K562 (cell line): Measurements from ENCODE around the gene KIR3DL2. TPM values are rescaled to one million over a fixed set of nuclear protein-coding genes. Genes with fewer than 3 reads are reported as not detected.
"Not testable (repeated sequence)": the region's sequence is repeated elsewhere in the genome, so short reads cannot be mapped to it uniquely, and the experiment has no call there.

Experiments
- ATAC-seq: fragments of 200-7000 bp; cut with Tn5 transposase; 3 replicates; pipeline ENCODE4 v1.9.1; 2020; ENCODE audit warnings: moderate library complexity
- Bru-seq: library from RNA; stranded (reverse); fragments of 400-500 nt; gene quantifications from one replicate; lab custom pipeline; 2021; lab: Mats Ljungman, UMichigan
- BruChase-seq, 2 experiments: library from RNA; stranded (reverse); fragments of 400-500 nt; gene quantifications; one replicate each; lab custom pipeline; 2021; lab: Mats Ljungman, UMichigan
- BruUV-seq: library from RNA; stranded (reverse); fragments of 400-500 nt; replicated peaks from 2 replicates; lab custom pipeline; 2021; lab: Mats Ljungman, UMichigan
- CTCF ChIA-PET: fragments of 300-600 bp; formaldehyde crosslinking; extraction: SDS; loops from one replicate; lab custom pipeline; 2021; ENCODE audit warnings: low intra/inter-chr PET ratio; lab: Yijun Ruan, JAX
- POLR2A ChIA-PET: fragments of 300-600, 350-650 bp; sonication (Branson Sonifier 250); formaldehyde crosslinking; extraction: SDS; loops from one replicate; lab custom pipeline; 2021; ENCODE audit warnings: antibody characterized with exemption, inconsistent platforms; lab: Yijun Ruan, JAX
- DNase-seq, 4 experiments: peaks; one replicate each; pipeline versions ENCODE4 v3.0.0 to v3.0.0-alpha.2; 2011 to 2018; ENCODE audit warnings: low spot score in 3 of 4, mixed read lengths in 3 of 4; ENCODE audit errors: extremely low read depth in 1 of 4
- FAIRE-seq: peaks from 2 replicates; lab custom pipeline; 2011; peaks lifted over from hg19 to GRCh38; lab: Jason Lieb, UNC
- H2AFZ ChIP-seq: 2 replicates; pipeline ENCODE4 v1.6.0; 2011; ENCODE audit warnings: low read depth, low read length, control low read depth, inconsistent platforms
- H3K27ac ChIP-seq: fragments of 200-600 bp; 3 replicates; pipeline ENCODE4 v1.8.0; 2011; ENCODE audit warnings: low read depth, mild to moderate bottlenecking, control low read depth, inconsistent platforms, low read length, moderate library complexity, mixed read lengths; ENCODE audit errors: extremely low read depth
- H3K27me3 ChIP-seq, 2 experiments: fragments of 300-600 bp in 1 of 2; 2 replicates in 1 of 2; 3 replicates in 1 of 2; pipeline versions ENCODE4 v1.6.0 to v1.8.0; 2011; ENCODE audit warnings: inconsistent platforms in 2 of 2, low read length in 2 of 2, mild to moderate bottlenecking in 1 of 2, mixed read lengths in 1 of 2, moderate library complexity in 1 of 2; ENCODE audit not compliant: control insufficient read depth in 2 of 2, insufficient read depth in 2 of 2
- H3K36me3 ChIP-seq: fragments of 300-600 bp; 3 replicates; pipeline ENCODE4 v1.8.0; 2011; ENCODE audit warnings: mild to moderate bottlenecking, low read length, inconsistent platforms; ENCODE audit not compliant: control insufficient read depth, insufficient read depth
- H3K4me1 ChIP-seq, 2 experiments: fragments of 200-600 bp in 1 of 2; replicated peaks in 1 of 2; 2 replicates in 1 of 2; 3 replicates in 1 of 2; pipeline versions ENCODE4 v1.5.1 to v1.8.0; 2011; ENCODE audit warnings: inconsistent platforms in 2 of 2, low read length in 2 of 2, mild to moderate bottlenecking in 1 of 2, mixed read lengths in 1 of 2, moderate library complexity in 1 of 2; ENCODE audit not compliant: control insufficient read depth in 2 of 2, insufficient read depth in 2 of 2
- H3K4me2 ChIP-seq: 2 replicates; pipeline ENCODE4 v1.6.1; 2011; ENCODE audit warnings: low read length, control low read depth, inconsistent platforms, mixed read lengths; ENCODE audit not compliant: insufficient read depth
- H3K4me3 ChIP-seq: fragments of 200-600 bp; sonication (generic), shearing (Covaris generic); 2 replicates; pipeline ENCODE4 v1.5.1; 2016; ENCODE audit warnings: control low read depth, inconsistent platforms
- H3K79me2 ChIP-seq: fragments of 200-600 bp; 3 replicates; pipeline ENCODE4 v1.8.0; 2011; ENCODE audit warnings: low read length, inconsistent platforms; ENCODE audit not compliant: control insufficient read depth, insufficient read depth
- H3K9ac ChIP-seq, 2 experiments: 2 replicates each; pipeline versions ENCODE4 v1.6.0 to v1.6.1; 2011; ENCODE audit warnings: low read depth in 2 of 2, low read length in 2 of 2, control low read depth in 1 of 2, inconsistent platforms in 1 of 2, mild to moderate bottlenecking in 1 of 2, mixed read lengths in 1 of 2; ENCODE audit not compliant: insufficient read depth in 1 of 2
- H3K9me1 ChIP-seq: one replicate; pipeline ENCODE4 v1.6.0; 2011; ENCODE audit warnings: inconsistent platforms, mild to moderate bottlenecking, low read length, moderate library complexity; ENCODE audit not compliant: control insufficient read depth, insufficient read depth
- H3K9me3 ChIP-seq: replicated peaks from 2 replicates; pipeline ENCODE4 v1.5.1; 2011; ENCODE audit warnings: low read depth, low read length, inconsistent platforms; ENCODE audit not compliant: control insufficient read depth, insufficient read depth
- H4K20me1 ChIP-seq: replicated peaks from 2 replicates; pipeline ENCODE4 v1.6.1; 2011; ENCODE audit warnings: low read length, inconsistent platforms, mixed read lengths; ENCODE audit not compliant: control insufficient read depth, insufficient read depth
- WGBS: fragments of 100-300 bp; shearing (Covaris generic); methylation state at CpG from one replicate; pipeline ENCODE4 v1.1.6; 2016; ENCODE audit warnings: low coverage, mixed read lengths; ENCODE audit not compliant: insufficient coverage; ENCODE audit errors: missing lambda C conversion rate; 5-methylcytosine and 5-hydroxymethylcytosine counted together
- in situ Hi-C: fragments of 300-500 bp; cut with MboI; formaldehyde crosslinking; loops from 4 replicates; pipeline ENCODE4 v1.15.0; 2018; ENCODE audit warnings: inconsistent platforms, mixed read lengths
- intact Hi-C: fragments of 100-400 bp; cut with micrococcal nuclease; formaldehyde crosslinking; loops from 2 replicates; pipeline ENCODE4 v1.14.2; 2022
- long read RNA-seq, 3 experiments: library from polyadenylated mRNA in 2 of 3; library from RNA in 1 of 3; unstranded in 2 of 3; stranded (forward) in 1 of 3; transcript quantifications; one replicate each; pipeline ENCODE4 v2.0.0, GENCODE V29; 2019 to 2022
- polyA minus RNA-seq, 3 experiments: library from RNA; depleted of rRNA, polyadenylated mRNA; stranded (reverse); fragments of >200 nt; gene quantifications; 2 replicates each; pipeline ENCODE4 v1.2.3, GENCODE V29; 2011
- polyA plus RNA-seq, 8 experiments: library from polyadenylated mRNA; depleted of rRNA in 4 of 8; stranded (reverse) in 5 of 8; unstranded in 3 of 8; fragments of >200 nt; fragmentation: Nextera tagmentation in 2 of 8; fragmentation: Illumina TruSeq in 1 of 8; extraction: Ambion mirVana in 2 of 8; extraction: Trizol in 1 of 8; gene quantifications; 2 replicates each; pipeline versions ENCODE4 v1.2.1 to v1.2.3, GENCODE V29; 2011 to 2014; ENCODE audit warnings: inconsistent platforms in 1 of 8, missing spikeins in 1 of 8
- total RNA-seq, 7 experiments: library from RNA; depleted of rRNA in 6 of 7; stranded (reverse); fragments of >200 nt in 6 of 7; fragmentation: Illumina TruSeq in 2 of 7; extraction: Trizol in 2 of 7; gene quantifications; 2 replicates each; pipeline versions ENCODE4 v1.2.1 to v1.2.3, GENCODE V29; 2011 to 2021; ENCODE audit warnings: low replicate concordance in 1 of 7

The KIR3DL2 gene
- total RNA-seq (2011; cell fraction: chromatin; rRNA removed; ENCODE audit: low replicate concordance): not detected in 2 replicates
- not detected in 2 replicates for total RNA-seq (2011; cell fraction: nucleolus; rRNA removed)
- not detected in 2 replicates for total RNA-seq (2011; cell fraction: nucleoplasm; rRNA removed)
- total RNA-seq (2014; rRNA removed) (not detected in 2 replicates), total RNA-seq (2014; rRNA removed; fragmentation: Illumina TruSeq; extraction: Trizol) (not detected in 2 replicates), total RNA-seq (2015; rRNA removed; fragmentation: Illumina TruSeq; extraction: Trizol) (not detected in 2 replicates), total RNA-seq (2021) (not detected in 2 replicates), polyA plus RNA-seq (2011; rRNA removed) (not detected in 2 replicates), polyA plus RNA-seq (2014; fragmentation: Illumina TruSeq; extraction: Trizol) (not detected in 2 replicates), polyA plus RNA-seq (2014; fragmentation: Nextera tagmentation; extraction: Ambion mirVana) (not detected), polyA plus RNA-seq (2014; rRNA removed) (not detected in 2 replicates), polyA minus RNA-seq (2011; rRNA and poly(A)+ RNA removed) (not detected in 2 replicates), Bru-seq, nascent RNA (not detected), BruChase-seq, experiment 1, labeled RNA remaining after a 2-hour chase (percentile 11 among the genes with signal in this experiment), BruChase-seq, experiment 2, labeled RNA remaining after a 6-hour chase (not detected)
- not detected in 2 replicates for polyA plus RNA-seq (2011; cell fraction: cytosol; rRNA removed)
- polyA plus RNA-seq (2011; cell fraction: nucleus; rRNA removed): not detected in 2 replicates
- not detected in 2 replicates for polyA plus RNA-seq (2012)
- polyA minus RNA-seq (2011; cell fraction: cytosol; rRNA and poly(A)+ RNA removed): not detected in 2 replicates
- polyA minus RNA-seq (2011; cell fraction: nucleus; rRNA and poly(A)+ RNA removed): not detected in 2 replicates
- long read RNA-seq, experiment 1, partial matches to known transcripts: 1 of 1 reads
- long read RNA-seq, experiment 1, other reads (novel, unspliced or antisense): 0 of 1 reads
- long read RNA-seq, experiment 2: 0 reads
- long read RNA-seq, experiment 3: 0 reads

DNA sequence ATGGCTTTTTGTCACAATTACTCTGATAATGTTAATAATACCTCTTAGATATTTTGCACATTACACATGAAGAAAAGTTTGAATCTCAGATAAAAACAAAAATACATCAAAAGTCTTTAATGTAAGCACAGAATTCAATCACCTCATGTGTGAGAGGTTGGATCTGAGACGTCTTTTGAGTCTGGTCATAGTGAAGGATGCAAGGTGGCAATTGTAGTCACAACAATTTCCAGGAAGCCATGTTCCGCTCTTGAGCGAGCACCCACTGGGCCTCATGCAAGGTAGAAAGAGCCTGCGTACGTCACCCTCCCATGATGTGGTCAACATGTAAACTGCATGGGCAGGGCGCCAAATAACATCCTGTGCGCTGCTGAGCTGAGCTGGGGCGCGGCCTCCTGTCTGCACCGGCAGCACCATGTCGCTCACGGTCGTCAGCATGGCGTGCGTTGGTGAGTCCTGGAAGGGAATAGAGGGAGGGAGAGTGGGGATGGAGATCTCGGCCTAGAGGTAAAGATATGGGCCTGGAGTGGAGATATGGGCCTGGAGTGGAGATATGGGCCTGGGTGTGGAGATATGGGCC lies at the start of gene KIR3DL2:
KIR3DL2 (plus strand) TSS at position 383 of the 580 bp plus-strand sequence; CDS start at position 416, 33 bp downstream.
- BruUV-seq, CTCF ChIA-PET, H3K9me1 ChIP-seq, FAIRE-seq, H3K4me2 ChIP-seq, intact Hi-C loops, H3K9ac ChIP-seq, H3K4me3 ChIP-seq, ATAC-seq, H4K20me1 ChIP-seq, DNase-seq, H3K79me2 ChIP-seq, H3K9me3 ChIP-seq, H3K27ac ChIP-seq, POLR2A ChIA-PET, H2AFZ ChIP-seq, H3K4me1 ChIP-seq, in situ Hi-C loops, H3K36me3 ChIP-seq: not testable (repeated sequence)
- peaks cover 0 to 17% of the 10 kb centered on the region in 2 experiments; a peak in 3 of 5 replicates for H3K27me3 ChIP-seq
- 28% methylated on average over 9 of the region's 16 CpGs for WGBS
